Nephron progenitor cell (in vitro differentiated cells): Measurements from ENCODE around the gene SAFB.

Experiments
- DNase-seq: peaks from one replicate; pipeline ENCODE4 v3.0.0; 2021
- H3K27ac Mint-ChIP-seq: 2 replicates; pipeline ENCODE4 v1.8.0; 2021; ENCODE audit warnings: mild to moderate bottlenecking, moderate library complexity, mixed read lengths
- H3K27me3 Mint-ChIP-seq: 2 replicates; pipeline ENCODE4 v1.8.0; 2021; ENCODE audit warnings: mild to moderate bottlenecking, low read depth, mixed read lengths; ENCODE audit not compliant: poor library complexity
- H3K36me3 Mint-ChIP-seq: 2 replicates; pipeline ENCODE4 v1.8.0; 2021; ENCODE audit warnings: low read depth, mixed read lengths
- H3K4me1 Mint-ChIP-seq: 2 replicates; pipeline ENCODE4 v1.8.0; 2021; ENCODE audit warnings: mixed read lengths
- H3K4me3 Mint-ChIP-seq: 2 replicates; pipeline ENCODE4 v1.8.0; 2021; ENCODE audit warnings: mild to moderate bottlenecking, moderate library complexity, mixed read lengths
- H3K9me3 Mint-ChIP-seq: 2 replicates; pipeline ENCODE4 v1.8.0; 2021; ENCODE audit warnings: mild to moderate bottlenecking, moderate library complexity, mixed read lengths
- TF ChIP-seq, protein P1 (sequence below): fragments of 200-600 bp; sonication (generic); IDR thresholded peaks from 2 replicates; pipeline ENCODE4 v1.5.0; 2021; ENCODE audit warnings: antibody characterized with exemption

SAFB gene

DNA sequence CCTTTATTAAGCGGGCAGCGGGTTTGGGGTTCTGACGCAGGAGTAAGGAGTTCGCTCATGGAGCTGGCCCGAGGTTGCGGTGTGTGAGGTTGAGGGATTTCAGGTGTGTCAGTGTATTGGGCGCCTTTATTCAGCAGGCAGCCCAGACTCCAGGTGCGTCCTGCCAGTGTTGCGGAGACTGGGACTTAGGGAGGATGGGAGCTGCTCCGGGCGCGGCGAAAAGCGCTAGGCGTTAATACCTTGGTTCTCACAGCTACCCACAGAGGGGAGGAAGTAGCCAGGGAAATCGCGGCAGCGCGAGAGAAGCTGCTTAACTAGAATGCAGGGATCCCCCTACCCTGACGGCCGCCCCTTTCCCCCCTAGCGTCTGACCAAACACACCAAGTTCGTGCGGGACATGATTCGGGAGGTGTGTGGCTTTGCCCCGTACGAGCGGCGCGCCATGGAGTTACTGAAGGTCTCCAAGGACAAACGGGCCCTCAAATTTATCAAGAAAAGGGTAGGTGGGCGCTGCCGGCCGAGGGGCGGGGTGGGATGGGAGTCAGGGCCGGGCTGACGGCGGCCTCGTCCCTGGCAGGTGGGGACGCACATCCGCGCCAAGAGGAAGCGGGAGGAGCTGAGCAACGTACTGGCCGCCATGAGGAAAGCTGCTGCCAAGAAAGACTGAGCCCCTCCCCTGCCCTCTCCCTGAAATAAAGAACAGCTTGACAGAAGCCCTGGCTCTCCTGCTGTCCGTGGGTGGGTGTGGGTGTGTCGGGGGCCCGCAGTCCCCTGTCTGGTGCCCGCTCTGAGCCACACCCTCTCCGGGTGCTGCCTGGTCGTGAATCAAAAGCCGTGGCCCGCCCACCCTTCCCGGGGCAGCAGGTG lies 68.3 kb downstream of the SAFB start:
- DNase-seq = no peak

DNA sequence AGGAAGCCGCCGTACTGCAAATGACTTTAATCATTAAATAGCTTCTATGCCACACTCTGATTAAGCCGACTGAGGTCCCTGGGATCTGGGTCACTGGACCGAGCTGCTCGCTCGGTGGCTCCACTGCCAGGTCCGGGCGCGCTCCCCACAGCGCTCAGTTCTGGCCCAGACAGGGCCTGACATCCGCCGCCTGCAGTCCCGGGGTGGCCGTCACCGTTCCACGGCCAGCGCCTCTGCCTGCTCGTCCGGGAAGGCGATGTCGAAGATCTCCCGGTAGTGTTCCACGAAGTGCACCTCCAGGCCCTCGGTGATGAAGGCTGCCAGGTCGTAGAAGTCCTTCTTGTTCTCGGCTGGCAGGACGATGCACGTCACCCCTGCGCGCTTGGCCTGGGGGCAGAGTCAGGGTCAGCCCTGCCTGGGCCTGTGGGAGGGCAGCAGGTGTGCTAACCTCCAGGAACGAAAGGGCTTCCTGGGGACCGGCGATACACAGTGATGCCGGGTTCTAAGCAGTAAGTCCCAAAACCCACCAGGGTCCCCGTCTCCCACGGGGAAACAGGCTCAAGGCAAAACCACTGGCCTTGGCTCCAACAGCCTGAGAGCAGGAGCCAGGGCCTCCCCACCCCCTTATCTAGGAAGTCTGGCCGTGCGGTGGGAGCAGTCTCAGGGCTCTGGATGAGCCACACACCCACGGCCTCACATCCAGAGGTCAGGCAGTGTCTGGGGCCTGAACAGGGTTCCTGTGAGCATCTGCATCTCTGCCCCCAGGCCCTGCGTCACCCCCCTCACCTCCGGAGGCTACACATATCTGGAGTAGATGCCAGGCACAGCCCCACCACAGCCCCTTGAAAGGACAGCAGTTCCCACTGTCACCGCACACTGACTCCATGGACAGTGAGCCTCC lies 69.2 kb downstream of the SAFB start:
- DNase-seq = no peak
- H3K36me3 Mint-ChIP-seq = peaks cover 10% of the 10 kb centered on the region
- TF ChIP-seq, protein P1, sequence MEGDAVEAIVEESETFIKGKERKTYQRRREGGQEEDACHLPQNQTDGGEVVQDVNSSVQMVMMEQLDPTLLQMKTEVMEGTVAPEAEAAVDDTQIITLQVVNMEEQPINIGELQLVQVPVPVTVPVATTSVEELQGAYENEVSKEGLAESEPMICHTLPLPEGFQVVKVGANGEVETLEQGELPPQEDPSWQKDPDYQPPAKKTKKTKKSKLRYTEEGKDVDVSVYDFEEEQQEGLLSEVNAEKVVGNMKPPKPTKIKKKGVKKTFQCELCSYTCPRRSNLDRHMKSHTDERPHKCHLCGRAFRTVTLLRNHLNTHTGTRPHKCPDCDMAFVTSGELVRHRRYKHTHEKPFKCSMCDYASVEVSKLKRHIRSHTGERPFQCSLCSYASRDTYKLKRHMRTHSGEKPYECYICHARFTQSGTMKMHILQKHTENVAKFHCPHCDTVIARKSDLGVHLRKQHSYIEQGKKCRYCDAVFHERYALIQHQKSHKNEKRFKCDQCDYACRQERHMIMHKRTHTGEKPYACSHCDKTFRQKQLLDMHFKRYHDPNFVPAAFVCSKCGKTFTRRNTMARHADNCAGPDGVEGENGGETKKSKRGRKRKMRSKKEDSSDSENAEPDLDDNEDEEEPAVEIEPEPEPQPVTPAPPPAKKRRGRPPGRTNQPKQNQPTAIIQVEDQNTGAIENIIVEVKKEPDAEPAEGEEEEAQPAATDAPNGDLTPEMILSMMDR = no peak
- peaks cover 3% of the 10 kb centered on the region for H3K9me3 Mint-ChIP-seq
- H3K27me3 Mint-ChIP-seq = peaks cover 3% of the 10 kb centered on the region
- peak overlapping the region; percentile 100 for H3K4me3 Mint-ChIP-seq
- H3K4me1 Mint-ChIP-seq = peaks cover 16% of the 10 kb centered on the region
- peak overlapping the region; percentile 96 for H3K27ac Mint-ChIP-seq

More for the DNA sequence above, 68.3 kb downstream of the SAFB start:
- Mint-ChIP-seq H3K27ac (peak overlapping the region; percentile 100), H3K4me1 (peaks cover 20% of the 10 kb centered on the region), H3K36me3 (peaks cover 10% of the 10 kb centered on the region), H3K4me3 (peak overlapping the region; percentile 100), H3K27me3 (peaks cover 5% of the 10 kb centered on the region), H3K9me3 (peaks cover 3% of the 10 kb centered on the region)
- TF ChIP-seq, protein P1 = no peak

DNA sequence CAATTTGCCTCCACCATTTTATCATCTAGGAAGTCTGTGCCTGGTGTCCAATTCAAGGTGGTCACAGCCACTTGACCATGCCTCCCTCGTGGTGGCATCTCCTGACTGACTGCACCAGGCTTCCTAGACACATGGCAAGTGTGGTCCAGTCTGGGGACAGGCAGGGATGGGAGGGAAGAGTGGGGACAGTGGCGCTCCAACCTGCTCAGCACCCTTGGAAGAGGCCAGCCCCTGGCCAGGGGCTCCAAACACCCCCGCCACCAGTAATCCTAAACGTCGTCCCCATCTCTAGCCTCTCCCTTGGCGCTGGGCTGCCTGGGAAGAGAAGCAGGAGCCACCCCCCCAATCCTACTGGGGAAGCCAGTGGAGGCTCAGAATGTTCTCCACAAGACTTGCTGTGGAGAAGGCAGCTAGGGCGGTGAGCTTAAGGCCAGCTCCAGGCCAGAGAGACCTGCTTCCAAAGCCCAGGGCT lies 69.9 kb downstream of the SAFB start:
- Mint-ChIP-seq H3K9me3 (peaks cover 3% of the 10 kb centered on the region), H3K27ac (peak overlapping the region; percentile 96), H3K27me3 (peaks cover 3% of the 10 kb centered on the region)

DNA sequence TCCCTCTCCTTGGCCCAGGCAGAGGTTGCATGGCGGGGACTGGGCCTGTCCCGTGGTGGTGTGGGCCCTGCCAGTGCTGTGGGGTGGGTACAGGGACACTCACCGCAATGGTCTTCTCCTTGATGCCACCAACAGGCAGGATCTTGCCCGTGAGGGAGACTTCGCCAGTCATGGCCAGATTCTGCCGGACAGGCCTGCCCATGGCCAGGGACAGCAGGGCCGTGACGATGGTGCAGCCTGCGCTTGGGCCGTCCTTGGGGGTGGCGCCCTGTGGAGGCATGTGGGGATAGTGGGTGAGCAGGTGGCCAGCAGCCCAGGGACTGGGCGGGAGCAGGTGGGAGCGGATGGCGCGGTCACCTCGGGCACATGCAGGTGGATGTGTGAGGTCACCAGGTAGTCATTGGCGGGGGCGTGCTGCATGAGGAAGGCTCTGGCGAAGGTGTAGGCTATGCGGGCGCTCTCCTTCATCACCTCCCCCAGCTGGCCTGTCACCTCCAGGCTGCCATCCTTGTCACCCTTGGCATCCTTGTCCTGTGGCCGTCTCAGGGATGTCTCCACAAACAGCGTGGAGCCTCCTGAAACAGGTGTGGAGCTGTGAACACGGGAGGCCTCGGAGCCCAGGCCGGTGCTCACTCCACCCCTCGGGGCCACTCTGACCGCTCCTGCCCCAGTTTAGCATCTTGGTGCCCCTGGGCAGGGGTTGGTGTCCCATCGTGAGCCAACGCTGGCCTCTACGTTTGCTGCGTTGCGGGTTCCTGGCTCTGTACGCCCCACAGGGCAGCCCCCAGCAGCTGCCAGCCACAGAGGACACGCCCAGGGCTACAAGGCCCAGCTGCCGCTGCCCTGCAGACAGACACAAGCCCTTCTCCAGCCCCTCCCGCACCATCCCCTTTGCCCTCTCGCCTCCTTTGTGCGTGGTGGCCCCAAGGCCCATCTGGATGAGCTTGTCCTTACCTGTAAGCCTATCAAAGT lies 70.6 kb downstream of the SAFB start:
- Mint-ChIP-seq H3K9me3 (no peaks in the 10 kb centered on the region), H3K36me3 (peaks cover 5% of the 10 kb centered on the region), H3K27me3 (peaks cover 3% of the 10 kb centered on the region), H3K4me1 (peaks cover 16% of the 10 kb centered on the region), H3K27ac (peak overlapping the region; percentile 22), H3K4me3 (no peak overlapping the region)
- TF ChIP-seq, protein P1 = no peak
- no peak for DNase-seq

More for the DNA sequence above, 69.9 kb downstream of the SAFB start:
- Mint-ChIP-seq H3K36me3 (peaks cover 10% of the 10 kb centered on the region), H3K4me3 (peak overlapping the region; percentile 100), H3K4me1 (peaks cover 16% of the 10 kb centered on the region)
- TF ChIP-seq, protein P1 = no peak
- DNase-seq = no peak
